HUDEP-2 (cell line): ENCODE data around the gene GALNT1.
"Not testable (repeated sequence)": the region's sequence is repeated elsewhere in the genome, so short reads cannot be mapped to it uniquely, and the experiment has no call there.

Experiments used
- DNase-seq, 76 experiments: peaks; one replicate each; lab custom pipeline; 2025; ENCODE audit not compliant: unreplicated experiment in 76 of 76; lab: John Stamatoyannopoulos, UW

GALNT1 gene

DNA sequence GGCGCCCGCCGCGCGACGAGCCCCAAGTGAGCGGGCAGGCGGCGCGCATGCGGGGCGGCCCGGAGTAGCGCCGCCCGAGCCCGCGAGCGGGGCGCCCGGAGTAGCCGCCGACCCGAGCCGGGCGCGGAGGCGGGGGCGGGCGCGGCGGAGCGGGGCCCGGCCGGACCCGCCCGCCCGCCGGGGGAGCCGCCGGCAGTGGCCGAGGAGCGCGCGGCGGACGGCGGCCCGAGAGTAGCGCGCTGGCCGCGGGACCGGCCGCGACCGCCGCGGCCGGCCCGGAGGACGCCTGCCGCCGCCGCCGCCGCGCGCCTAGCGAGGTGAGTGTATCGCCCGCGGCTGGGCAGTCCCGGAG lies at the start of gene GALNT1:
Gene GALNT1 (plus strand): TSS at position 195 of the 352 bp plus-strand sequence. CDS start 72,923 bp downstream, outside the sequence.
- peak in 1 of 76 experiments; percentile 8 for DNase-seq

- no peak for DNase-seq
Observed at GRCh38 chr18:35533916-35534405, 47.6 kb upstream of the GALNT1 start.

DNA sequence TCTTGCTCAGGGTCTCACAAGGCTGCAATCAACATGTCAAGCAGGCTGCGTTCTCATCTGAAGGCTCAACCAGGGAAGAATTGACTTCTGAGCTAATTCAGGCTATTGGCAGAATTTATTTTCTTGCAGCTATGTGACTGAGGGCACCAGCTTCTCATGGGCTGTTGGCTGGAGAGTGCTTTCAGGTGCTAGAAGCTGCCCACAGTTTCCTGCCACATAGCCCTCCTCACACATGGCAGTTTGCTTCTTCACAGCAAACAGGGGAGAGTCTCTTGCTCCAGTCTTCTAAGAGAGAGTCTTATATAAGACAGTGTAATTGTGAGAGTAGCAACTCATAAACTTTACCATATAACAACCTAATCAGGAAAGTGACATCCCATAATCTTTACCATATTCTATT lies 46.2 kb upstream of the GALNT1 start:
- no peak for DNase-seq

GRCh38 chr18:35542356-35542755 lies 39.2 kb upstream of the GALNT1 start:
- no peak for DNase-seq

DNA sequence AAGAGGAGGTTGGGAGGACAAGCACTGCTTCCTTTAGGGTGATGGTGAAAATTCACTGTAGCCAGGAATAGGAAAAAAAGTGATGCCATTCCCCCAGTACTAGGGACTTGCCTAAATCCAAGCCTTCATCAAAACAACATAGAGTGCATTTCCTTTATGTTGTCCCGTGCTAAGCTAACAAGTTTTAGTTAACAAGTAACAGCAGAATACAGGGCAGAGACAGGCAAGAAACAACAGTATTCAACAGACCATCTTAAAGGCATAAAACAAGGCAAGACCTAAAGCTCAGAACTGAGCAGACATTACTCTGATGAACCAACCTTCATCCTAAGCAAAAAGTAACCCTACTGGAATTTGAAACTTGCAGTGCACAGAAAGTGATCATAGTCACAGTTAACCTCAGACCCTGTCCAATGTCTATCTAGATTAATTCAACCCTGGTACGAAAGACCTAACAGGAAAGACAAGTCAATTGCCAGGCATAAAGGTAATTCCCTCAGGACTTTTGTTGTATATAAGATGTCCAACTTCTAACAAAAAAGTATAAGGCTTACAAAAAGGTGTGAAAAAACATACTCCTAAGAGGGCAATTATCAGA lies 34.4 kb upstream of the GALNT1 start:
- no peak for DNase-seq

GRCh38 chr18:35549564-35549963 lies 32.0 kb upstream of the GALNT1 start:
- DNase-seq: no peak

GRCh38 chr18:35553300-35553699 lies 28.2 kb upstream of the GALNT1 start:
- DNase-seq: no peak

- not testable (repeated sequence) for DNase-seq
Observed at GRCh38 chr18:35555538-35555937, 26.0 kb upstream of the GALNT1 start.

- no peak for DNase-seq
Observed at GRCh38 chr18:35559867-35560266, 21.7 kb upstream of the GALNT1 start.

- no peak for DNase-seq
Observed at GRCh38 chr18:35564795-35565453, 16.6 kb upstream of the GALNT1 start.

DNA sequence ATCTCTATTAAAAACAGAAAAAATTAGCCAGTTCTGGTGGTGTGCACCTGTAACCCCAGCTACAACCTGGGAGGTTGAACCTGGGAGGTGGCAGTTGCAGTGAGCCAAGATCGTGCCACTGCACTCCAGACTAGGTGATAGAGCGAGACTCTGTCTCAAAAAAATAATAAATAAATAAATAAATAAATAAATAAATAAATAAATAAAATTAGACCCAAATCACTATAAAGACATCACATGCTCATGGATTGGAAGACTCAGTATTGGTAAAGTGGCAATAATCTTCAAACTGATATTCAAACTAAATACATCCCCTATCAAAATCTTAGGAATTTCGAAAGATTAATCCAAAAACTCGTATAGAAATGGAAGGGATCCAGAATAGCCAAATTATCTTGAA lies 15.5 kb upstream of the GALNT1 start:
- no peak for DNase-seq

GRCh38 chr18:35570182-35570581 lies 11.4 kb upstream of the GALNT1 start:
- DNase-seq: no peak

DNA sequence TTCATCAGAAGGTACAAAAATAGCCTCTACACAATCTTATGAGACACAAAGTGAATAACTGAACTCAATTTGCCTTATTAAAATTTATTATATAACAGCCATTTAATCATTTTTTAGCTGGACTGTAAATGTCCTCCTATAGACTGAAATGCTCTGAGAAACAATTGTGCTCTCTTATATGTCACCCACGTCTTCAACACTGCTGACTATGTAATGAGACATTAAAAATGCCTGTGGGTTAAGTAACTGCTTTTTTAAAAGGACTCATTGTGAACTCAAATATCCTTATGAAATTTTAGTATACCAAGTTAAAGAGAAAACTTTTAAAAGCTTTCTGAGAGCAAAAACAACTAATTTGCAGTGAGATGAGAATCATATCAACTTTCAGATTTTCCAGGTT lies 10.4 kb upstream of the GALNT1 start:
- no peak for DNase-seq

DNA sequence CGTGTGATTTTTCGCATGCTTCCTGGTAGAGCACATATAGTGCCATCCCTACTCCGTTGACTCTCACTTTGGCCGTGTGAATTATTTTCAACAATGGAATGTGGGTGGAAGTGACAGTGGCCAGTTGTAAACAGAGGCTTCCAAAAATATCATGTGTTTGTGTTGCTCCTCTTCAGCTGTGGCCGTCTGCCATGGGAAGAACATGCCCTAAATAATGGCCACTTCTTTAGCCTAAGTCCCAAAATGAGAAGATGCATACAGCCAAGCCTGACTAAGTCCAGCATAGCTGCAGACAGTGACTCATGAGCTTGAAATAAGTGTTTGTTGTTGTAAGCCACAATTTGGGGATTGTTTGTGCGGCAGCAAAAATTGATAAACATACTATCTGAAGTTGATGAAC lies 8.9 kb upstream of the GALNT1 start:
- DNase-seq: no peak

GRCh38 chr18:35573531-35573930 lies 8.0 kb upstream of the GALNT1 start:
- no peak for DNase-seq

GRCh38 chr18:35576240-35576845 lies 5.2 kb upstream of the GALNT1 start:
- not testable (repeated sequence) for DNase-seq

- DNase-seq: no peak
Observed at GRCh38 chr18:35577045-35577848, 4.3 kb upstream of the GALNT1 start.

- no peak for DNase-seq
Observed at GRCh38 chr18:35578481-35578880, 3.1 kb upstream of the GALNT1 start.

DNA sequence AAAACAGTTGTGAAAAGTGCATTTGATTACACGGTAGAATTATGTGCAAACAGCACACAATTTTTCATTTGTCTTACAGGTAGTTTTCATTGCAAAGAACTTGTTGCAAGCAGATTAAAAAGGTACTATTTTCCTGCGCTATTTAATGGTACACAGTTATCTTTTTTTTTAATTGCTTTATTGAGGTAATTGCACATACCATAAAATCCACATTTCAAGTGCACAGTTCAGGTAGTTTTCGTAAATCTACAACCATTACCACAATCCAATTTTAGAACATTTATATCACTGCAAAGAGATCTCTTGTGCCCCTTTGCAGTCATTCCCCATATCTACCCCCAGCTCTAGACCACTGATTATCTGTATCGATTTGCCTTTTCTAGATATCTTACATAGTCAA lies 2.6 kb upstream of the GALNT1 start:
- no peak for DNase-seq

- DNase-seq: peak in 50 of 76 experiments; percentile 0 to 66 (median 40)
Observed at GRCh38 chr18:35580701-35581539, 620 bp upstream of the GALNT1 start.
